ENCODE results near the gene NDUFA6. TPM values are rescaled to one million over a fixed set of nuclear protein-coding genes. Genes with fewer than 3 reads are reported as not detected.
"Not testable (repeated sequence)": the region's sequence is repeated elsewhere in the genome, so short reads cannot be mapped to it uniquely, and the experiment has no call there.

The NDUFA6 gene
- polyA plus RNA-seq (ENCODE audit: low read depth in 6 of 6), result 100 to 1,000 TPM in 3 of 6 donors, 10 to 100 TPM in 3; 96.8 to 110 (median 104) TPM

DNA sequence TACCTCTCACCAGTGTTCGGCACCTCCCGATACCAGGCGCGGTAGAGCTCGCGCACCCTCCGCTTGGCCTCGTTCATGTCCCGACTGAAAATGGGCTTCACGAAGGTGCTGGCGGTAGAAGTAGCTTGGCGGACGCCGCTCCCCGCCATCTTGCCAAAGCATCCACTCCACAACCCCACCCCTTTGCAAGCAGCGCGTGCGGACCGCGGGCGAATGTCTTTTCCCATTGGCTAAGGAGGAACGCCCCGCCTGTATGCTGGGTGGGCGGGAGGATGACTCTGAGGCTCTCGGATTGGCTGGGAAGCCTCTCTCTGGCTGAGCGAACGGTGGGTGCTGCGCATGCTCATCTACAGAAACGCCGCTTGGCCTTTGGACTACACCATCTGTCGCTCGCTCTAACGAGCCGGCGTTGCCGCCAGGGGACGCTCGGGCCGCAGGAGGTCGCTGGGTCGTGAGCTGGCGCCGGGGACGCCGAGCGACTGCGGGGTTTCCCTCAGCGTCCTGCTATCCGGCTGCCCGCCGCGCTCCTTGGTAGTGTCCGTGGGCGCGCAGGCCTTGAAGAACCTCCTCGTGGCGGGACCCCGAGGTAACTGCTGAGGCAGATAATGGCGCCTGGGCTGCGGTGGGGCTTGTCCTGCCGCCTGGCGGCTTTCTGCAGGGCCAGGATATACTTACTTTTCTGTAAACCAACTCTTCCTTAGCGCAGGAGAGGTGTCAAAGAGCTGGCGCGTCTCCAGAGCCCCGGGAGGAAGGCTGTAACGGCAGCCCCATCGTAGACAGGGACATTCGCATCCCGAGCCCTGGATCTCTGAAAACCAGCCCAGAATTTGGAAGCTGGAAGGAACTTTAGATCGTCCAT, at the start of gene NDUFA6:
Gene NDUFA6 (minus strand): TSS at position 177 of the 859 bp plus-strand sequence. CDS start 28 bp downstream, at position 149.
- H3K4me1 Mint-ChIP-seq, result peaks cover 16 to 34% (median 25%) of the 10 kb centered on the region in 3 donors
- no peaks in the 10 kb centered on the region for H3K9me3 Mint-ChIP-seq

DNA sequence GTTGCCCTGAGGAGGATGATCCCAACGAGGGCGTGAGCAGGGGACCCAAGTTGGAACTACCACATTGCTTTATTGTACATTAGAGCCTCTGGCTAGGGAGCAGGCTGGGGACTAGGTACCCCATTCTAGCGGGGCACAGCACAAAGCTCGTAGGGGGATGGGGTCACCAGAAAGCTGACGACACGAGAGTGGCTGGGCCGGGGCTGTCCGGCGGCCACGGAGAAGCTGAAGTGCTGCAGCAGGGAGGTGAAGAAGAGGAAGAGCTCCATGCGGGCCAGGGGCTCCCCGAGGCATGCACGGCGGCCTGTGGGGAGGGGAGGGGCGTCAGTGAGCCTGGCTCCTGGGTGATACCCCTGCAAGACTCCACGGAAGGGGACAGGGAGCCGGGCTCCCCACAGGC, 49.6 kb upstream of the NDUFA6 start:
- H3K9me3 Mint-ChIP-seq; H3K4me1 Mint-ChIP-seq; H3K4me3 Mint-ChIP-seq; H3K27me3 Mint-ChIP-seq; DNase-seq; ATAC-seq (ENCODE audit: low read depth in 2 of 2): not testable (repeated sequence)
- Mint-ChIP-seq H3K27ac (peak overlapping the region in 1 of 6 donors; percentile 20), H3K36me3 (peaks cover 0 to 20% of the 10 kb centered on the region in 2 donors)

More for the DNA sequence above, at the start of gene NDUFA6:
- peak within 1 kb of the TSS; percentile 97 to 99 (median 99) for H3K4me3 Mint-ChIP-seq
- peak within 1 kb of the TSS; percentile 95 to 100 (median 98) for H3K27ac Mint-ChIP-seq
- no peaks in the 10 kb centered on the region for H3K27me3 Mint-ChIP-seq
- peak; percentile 99 for DNase-seq
- peaks cover 0 to 6% of the 10 kb centered on the region in 2 donors for H3K36me3 Mint-ChIP-seq
- ATAC-seq (ENCODE audit: low read depth in 2 of 2), result peak; percentile 85 to 91

DNA sequence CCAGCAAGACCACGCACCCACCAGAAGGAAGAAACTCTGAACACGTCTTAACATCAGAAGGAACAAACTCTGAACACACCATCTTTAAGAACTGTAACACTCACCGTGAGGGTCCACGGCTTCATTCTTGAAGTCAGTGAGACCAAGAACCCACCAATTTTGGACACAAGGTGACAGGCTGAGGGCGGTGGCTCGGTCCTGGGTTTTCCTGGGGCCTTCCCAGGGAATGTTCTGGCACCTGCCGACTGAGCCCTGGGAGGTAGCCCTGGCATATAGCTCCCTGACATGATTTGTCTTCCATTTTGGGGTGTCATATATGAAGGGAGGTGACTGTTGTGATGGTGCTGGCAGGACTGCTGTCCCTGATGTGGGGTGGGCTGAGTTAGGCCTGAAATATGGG, 48.9 kb upstream of the NDUFA6 start:
- H3K4me1 Mint-ChIP-seq, result not testable (repeated sequence)

DNA sequence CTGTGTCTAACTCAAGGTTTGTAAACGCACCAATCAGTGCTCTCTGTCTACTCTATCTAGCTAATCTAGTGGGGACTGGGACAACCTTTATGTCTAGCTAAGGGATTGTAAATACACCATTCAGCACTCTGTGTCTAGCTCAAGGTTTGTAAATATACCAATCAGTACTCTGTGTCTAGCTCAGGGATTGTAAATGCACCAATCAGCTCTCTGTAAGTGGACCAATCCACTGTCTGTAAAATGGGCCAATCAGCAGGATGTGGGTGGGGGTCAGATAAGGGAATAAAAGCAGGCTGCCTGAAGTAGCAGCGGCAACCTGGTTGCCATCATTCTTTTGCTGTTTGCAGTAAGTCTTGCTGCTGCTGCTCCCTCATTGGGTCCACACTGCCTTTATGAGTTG, 48.4 kb upstream of the NDUFA6 start:
- peak overlapping the region in 1 of 6 donors; percentile 81 for H3K27ac Mint-ChIP-seq
- no peaks in the 10 kb centered on the region for H3K4me1 Mint-ChIP-seq
- H3K9me3 Mint-ChIP-seq, result no peaks in the 10 kb centered on the region
- no peaks in the 10 kb centered on the region for H3K27me3 Mint-ChIP-seq
- ATAC-seq (ENCODE audit: low read depth in 2 of 2) (no peak), DNase-seq (no peak)
- H3K36me3 Mint-ChIP-seq, result peaks cover 0 to 20% of the 10 kb centered on the region in 2 donors
- H3K4me3 Mint-ChIP-seq, result no peak overlapping the region

More for the DNA sequence above, 48.9 kb upstream of the NDUFA6 start:
- Mint-ChIP-seq H3K36me3 (peaks cover 0 to 20% of the 10 kb centered on the region in 2 donors), H3K27ac (peak overlapping the region in 1 of 6 donors; percentile 81)
- H3K4me3 Mint-ChIP-seq; H3K27me3 Mint-ChIP-seq; DNase-seq; H3K9me3 Mint-ChIP-seq; ATAC-seq (ENCODE audit: low read depth in 2 of 2): not testable (repeated sequence)

DNA sequence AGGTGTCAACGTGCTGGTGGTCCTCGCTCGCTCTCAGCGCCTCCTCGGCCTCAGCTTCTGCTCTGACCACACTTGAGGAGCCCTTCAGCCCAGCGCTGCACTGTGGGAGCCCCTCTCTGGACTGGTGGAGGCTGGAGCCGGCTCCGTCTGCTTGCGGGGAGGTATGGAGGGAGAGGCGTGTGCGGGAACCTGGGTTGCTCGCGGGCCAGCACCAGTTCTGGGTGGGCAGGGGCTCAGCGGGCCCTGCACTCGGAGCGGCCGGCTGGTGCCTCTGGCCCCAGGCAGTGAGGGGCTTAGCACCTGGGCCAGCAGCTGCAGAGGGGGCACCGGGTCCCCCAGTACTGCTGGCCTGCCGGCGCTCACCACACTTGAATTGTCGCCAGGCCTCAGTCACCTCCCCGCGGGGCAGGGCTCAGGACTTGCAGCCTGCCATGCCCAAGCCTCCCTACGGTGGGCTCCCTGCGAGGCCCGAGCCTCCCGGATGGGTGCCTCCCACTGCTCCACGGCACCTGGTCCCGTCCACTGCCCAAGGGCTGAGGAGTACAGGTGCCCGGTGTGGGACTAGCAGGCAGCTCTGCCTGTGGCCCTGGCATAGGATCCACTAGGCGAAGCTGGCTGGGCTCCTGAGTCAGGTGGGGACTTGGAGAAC, 47.7 kb upstream of the NDUFA6 start:
- H3K27me3 Mint-ChIP-seq, result no peaks in the 10 kb centered on the region
- H3K9me3 Mint-ChIP-seq, result peaks cover 0 to 2% (median 0%) of the 10 kb centered on the region in 7 donors
- no peaks in the 10 kb centered on the region for H3K4me1 Mint-ChIP-seq
- DNase-seq (no peak), ATAC-seq (ENCODE audit: low read depth in 2 of 2) (no peak)
- H3K36me3 Mint-ChIP-seq, result peaks cover 0 to 20% of the 10 kb centered on the region in 2 donors
- no peak overlapping the region for H3K27ac Mint-ChIP-seq
- no peak overlapping the region for H3K4me3 Mint-ChIP-seq

DNA sequence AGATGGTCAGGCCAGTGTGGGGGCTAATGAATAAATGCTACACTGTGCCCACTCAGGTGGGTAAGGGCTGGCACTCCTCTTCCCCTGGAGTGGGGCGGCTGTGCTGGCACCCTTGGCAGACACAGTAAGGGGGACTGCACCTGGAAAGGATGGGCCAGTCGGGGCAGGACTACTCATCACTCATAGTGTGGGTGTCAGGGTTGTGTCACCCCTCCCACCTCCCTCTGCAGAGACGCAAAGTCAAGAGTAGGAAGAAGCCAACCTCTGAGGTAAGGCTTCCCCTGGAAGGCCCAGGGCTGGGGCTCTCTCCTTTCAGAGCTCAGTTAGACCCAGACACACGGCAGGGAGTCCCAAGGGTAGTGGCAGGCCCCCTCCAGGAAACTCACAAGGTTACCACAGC, 45.1 kb upstream of the NDUFA6 start:
- H3K27ac Mint-ChIP-seq; H3K4me1 Mint-ChIP-seq; H3K27me3 Mint-ChIP-seq; H3K4me3 Mint-ChIP-seq; ATAC-seq (ENCODE audit: low read depth in 2 of 2); DNase-seq; H3K9me3 Mint-ChIP-seq: not testable (repeated sequence)
- H3K36me3 Mint-ChIP-seq, result peaks cover 0 to 13% of the 10 kb centered on the region in 2 donors

DNA sequence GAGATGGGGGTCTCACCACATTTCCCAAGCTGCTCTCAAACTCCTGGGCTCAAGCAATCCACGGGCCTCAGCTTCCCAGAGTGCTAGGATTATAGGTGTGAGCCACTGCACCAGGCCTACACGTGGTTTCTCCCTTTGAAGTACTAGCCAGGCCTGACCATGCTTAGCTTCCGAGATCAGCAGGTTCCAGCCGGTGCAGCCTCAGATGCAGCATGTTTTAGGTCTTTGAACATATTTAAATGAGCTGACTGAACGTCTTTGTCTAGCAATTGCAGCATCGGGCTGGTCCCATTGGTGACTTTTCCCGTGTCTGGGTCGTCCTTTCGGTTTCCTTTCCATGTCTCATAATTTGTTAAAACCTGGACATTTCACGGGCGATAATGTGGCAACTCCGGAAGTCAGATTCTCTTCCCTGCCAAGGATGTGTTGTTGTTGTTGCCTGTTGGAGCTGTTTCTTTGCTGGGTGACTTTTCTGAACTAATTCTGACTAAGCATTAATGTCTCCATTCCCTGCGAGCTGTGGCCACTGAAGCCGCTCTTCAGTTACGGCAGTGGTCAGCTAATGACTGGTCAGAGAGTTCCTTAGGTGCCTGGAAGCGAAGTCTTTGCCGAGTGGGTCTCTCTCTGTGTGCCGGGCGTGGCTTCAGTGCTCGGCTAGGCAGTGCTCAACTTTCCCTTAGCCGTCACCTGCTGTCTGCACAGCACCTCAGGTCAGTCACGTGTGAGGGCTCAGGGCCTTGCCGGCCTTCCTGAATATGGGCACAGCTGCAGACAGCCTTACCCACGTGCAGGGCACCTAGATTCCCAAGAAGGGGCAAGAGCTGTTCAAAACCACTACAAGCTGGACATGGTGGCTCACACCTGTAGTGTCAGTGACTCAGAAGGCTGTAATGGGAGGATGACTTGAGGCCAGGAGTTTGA, 43.8 kb upstream of the NDUFA6 start:
- peaks cover 0 to 2% (median 0%) of the 10 kb centered on the region in 7 donors for H3K9me3 Mint-ChIP-seq
- ATAC-seq (ENCODE audit: low read depth in 2 of 2), result no peak
- peak overlapping the region in 1 of 6 donors; percentile 20 for H3K27ac Mint-ChIP-seq

DNA sequence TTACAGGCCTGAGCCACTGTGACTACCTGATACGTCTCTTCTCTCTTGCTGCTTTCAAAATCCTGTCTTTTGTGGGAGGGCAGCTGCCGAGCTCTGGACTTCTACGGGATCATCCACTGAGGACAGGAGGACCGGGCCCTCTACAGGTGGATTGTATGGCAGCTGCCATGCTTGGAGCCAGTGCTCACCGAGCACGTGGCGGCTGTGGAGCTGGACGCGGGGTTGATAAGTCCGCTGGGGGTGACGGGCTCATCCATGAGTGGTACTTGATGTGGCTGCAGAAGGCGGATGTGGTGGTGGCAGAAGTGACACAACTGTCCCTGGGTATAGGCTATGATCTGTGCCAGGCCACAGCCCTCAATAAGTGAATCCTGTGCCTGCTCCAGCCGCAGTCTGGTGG, 41.9 kb upstream of the NDUFA6 start:
- no peaks in the 10 kb centered on the region for H3K27me3 Mint-ChIP-seq
- no peak for DNase-seq
- no peaks in the 10 kb centered on the region for H3K36me3 Mint-ChIP-seq
- no peak for ATAC-seq (ENCODE audit: low read depth in 2 of 2)
- H3K9me3 Mint-ChIP-seq, result peaks cover 0 to 2% (median 0%) of the 10 kb centered on the region in 7 donors
- H3K27ac Mint-ChIP-seq, result peak overlapping the region in 1 of 6 donors; percentile 39
- peaks cover 0 to 7% (median 0%) of the 10 kb centered on the region in 3 donors for H3K4me1 Mint-ChIP-seq
- H3K4me3 Mint-ChIP-seq, result no peak overlapping the region

More for the DNA sequence above, 43.8 kb upstream of the NDUFA6 start:
- Mint-ChIP-seq H3K36me3 (peaks cover 0 to 4% of the 10 kb centered on the region in 2 donors), H3K4me3 (no peak overlapping the region), H3K4me1 (no peaks in the 10 kb centered on the region), H3K27me3 (no peaks in the 10 kb centered on the region)
- DNase-seq, result no peak

DNA sequence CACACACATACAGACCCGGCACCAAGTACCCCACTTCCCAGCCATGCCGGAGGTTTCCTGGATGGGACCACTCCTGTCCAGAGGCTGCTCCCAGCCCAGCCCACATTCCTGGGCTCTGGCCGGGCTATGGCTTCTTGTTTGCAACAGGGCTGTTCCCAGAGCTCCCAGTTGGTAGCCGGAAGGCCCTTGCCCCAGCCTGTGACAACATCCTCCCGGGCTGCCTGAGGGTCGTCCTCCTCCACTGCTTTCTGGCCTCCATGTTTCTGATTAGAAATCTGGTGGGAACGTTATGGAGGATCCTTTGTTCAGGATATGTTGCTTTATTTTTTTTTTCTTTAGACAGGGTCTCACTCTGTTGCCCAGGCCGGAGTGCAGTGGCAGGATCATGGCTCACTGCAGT, 41.0 kb upstream of the NDUFA6 start:
- Mint-ChIP-seq H3K36me3 (no peaks in the 10 kb centered on the region), H3K4me1 (peaks cover 0 to 7% (median 0%) of the 10 kb centered on the region in 3 donors), H3K27me3 (no peaks in the 10 kb centered on the region), H3K9me3 (peaks cover 0 to 2% (median 0%) of the 10 kb centered on the region in 7 donors), H3K4me3 (no peak overlapping the region), H3K27ac (no peak overlapping the region)
- ATAC-seq (ENCODE audit: low read depth in 2 of 2) (no peak), DNase-seq (no peak)

DNA sequence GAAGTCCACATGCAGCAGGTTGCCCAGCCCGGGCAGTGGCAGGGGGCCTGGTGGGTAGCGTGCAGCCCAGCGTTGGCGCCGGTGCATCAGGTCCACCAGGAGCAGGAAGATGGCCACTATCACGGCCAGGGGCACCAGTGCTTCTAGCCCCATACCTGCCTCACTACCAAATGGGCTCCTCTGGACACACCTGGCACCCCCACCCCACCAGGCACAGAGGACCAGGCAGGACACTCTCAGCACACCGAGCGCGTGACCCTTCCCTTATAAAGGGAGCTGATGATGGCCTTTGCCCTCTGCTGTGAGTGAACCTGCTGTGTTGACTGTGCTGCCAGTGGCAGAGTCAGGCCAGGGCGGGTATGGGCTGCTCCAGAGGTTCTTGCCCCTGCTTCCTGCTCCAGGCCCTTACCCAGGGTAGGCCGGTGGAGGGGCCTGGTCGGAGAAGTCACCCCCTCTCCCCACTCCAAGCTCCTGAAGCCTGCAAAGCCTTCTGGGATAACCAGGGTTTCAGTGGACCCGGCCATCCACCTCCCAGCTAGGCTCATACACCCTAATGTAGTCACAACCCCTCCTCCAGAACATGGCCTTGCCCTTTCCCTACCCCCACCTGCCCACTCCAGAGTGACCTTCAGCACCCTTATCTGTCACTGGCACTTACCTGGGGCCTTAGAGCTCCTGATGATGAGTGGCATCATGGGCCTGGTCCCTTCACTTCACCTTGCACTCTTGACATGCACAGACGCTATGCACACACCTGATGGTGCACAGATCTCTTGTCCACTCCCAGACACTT, 40.3 kb upstream of the NDUFA6 start, which contains the start of gene CYP2D6:
Gene CYP2D6 (minus strand): TSS at position 172 of the 793 bp plus-strand sequence. CDS start 19 bp downstream, at position 153.
- peak within 1 kb of the TSS in 2 of 6 donors; percentile 57 to 78 for H3K27ac Mint-ChIP-seq
- not testable (repeated sequence) for H3K9me3 Mint-ChIP-seq; H3K36me3 Mint-ChIP-seq; ATAC-seq (ENCODE audit: low read depth in 2 of 2); H3K4me1 Mint-ChIP-seq; H3K4me3 Mint-ChIP-seq; H3K27me3 Mint-ChIP-seq; DNase-seq

DNA sequence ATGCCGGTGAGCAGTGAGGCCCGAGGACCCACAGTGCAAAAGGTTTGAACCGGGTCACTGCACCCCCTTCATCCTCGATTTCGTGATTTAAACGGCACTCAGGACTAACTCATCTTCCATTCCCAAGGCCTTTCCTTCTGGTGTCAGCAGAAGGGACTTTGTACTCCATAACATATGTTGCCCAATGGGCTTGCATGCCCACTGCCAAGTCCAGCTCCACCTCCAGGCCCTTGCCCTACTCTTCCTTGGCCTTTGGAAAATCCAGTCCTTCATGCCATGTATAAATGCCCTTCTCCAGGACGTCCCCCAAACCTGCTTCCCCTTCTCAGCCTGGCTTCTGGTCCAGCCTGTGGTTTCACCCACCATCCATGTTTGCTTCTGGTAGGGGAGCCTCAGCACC, 39.6 kb upstream of the NDUFA6 start:
- H3K36me3 Mint-ChIP-seq; H3K4me3 Mint-ChIP-seq; DNase-seq; H3K27ac Mint-ChIP-seq; H3K4me1 Mint-ChIP-seq; H3K27me3 Mint-ChIP-seq; H3K9me3 Mint-ChIP-seq; ATAC-seq (ENCODE audit: low read depth in 2 of 2): not testable (repeated sequence)
